ENCODE results near the gene ANKH. TPM values are rescaled to one million over a fixed set of nuclear protein-coding genes. Genes with fewer than 3 reads are reported as not detected.
A peak's percentile ranks its signal among the peaks of the same experiment; 100 is the strongest.

The ANKH gene
- total and polyA plus RNA-seq, 2 of the 13 experiments (the other 11 are each of a cell fraction or from before 2014, with no cell fraction given) = 25.0 to 36.0 TPM

- BruUV-seq (replicated peaks) = no TSS peak
- H4K20me1 ChIP-seq (ENCODE audit: insufficient read depth, low read length) = peaks cover 19% of the 10 kb centered on the region
- ChIA-PET CTCF (ENCODE audit: low intra/inter-chr PET ratio, low total read pairs) (no interaction called here), POLR2A (no interaction called here)
- H3K4me3 ChIP-seq (replicated peaks in 1 of 3; ENCODE audit: insufficient read depth in 1 of 3, low read depth in 2 of 3, low read length in 3 of 3) = no peak overlapping the region
- peaks cover 2 to 25% of the 10 kb centered on the region in 2 experiments; a peak in 4 of 5 replicates for H3K36me3 ChIP-seq (replicated peaks in 1 of 2; ENCODE audit: control insufficient read depth in 1 of 2, insufficient read depth in 2 of 2, low read length in 2 of 2)
- in situ Hi-C loops (cut with HindIII; ENCODE audit: extremely low pct_ligation_motif_present, low pct_unique_long_range_greater_than_20kb) = no loop called here
- no peak for DNase-seq (ENCODE audit: low spot score)
- H3K27ac ChIP-seq (ENCODE audit: extremely low read length, insufficient read depth, low read length) = no peak overlapping the region
- 45% methylated on average over 2 of the region's 2 CpGs for WGBS (ENCODE audit: low lambda C conversion rate)
- no peak overlapping the region for H3K9ac ChIP-seq (ENCODE audit: insufficient read depth, low read depth, low read length)
- no peak for ATAC-seq
- no peaks in the 10 kb centered on the region for H3K9me3 ChIP-seq (ENCODE audit: low read length)
- H3K4me1 ChIP-seq (ENCODE audit: insufficient read depth, low read length) = peaks cover 67% of the 10 kb centered on the region
- intact Hi-C loops (cut with micrococcal nuclease; ENCODE audit: unreplicated experiment) = no loop called here
- FAIRE-seq = no peak
- TF ChIP-seq ZNF770 (CRISPR knock-in tag; IDR thresholded peaks at IDR 0.05) = no peak
- TF ChIP-seq ATF7 (IDR thresholded peaks at IDR 0.05) = peak; percentile 64
- no peak for TF ChIP-seq ATF7 (CRISPR knock-in tag; IDR thresholded peaks at IDR 0.05)
- 0 out of 2 replicates have a peak, but pooled peaks have one; percentile 7 for TF ChIP-seq CREB1 (IDR thresholded peaks at IDR 0.05)
- TF ChIP-seq CREB1 (CRISPR knock-in tag; IDR thresholded peaks at IDR 0.05) = no peak
- TF ChIP-seq, protein P1, sequence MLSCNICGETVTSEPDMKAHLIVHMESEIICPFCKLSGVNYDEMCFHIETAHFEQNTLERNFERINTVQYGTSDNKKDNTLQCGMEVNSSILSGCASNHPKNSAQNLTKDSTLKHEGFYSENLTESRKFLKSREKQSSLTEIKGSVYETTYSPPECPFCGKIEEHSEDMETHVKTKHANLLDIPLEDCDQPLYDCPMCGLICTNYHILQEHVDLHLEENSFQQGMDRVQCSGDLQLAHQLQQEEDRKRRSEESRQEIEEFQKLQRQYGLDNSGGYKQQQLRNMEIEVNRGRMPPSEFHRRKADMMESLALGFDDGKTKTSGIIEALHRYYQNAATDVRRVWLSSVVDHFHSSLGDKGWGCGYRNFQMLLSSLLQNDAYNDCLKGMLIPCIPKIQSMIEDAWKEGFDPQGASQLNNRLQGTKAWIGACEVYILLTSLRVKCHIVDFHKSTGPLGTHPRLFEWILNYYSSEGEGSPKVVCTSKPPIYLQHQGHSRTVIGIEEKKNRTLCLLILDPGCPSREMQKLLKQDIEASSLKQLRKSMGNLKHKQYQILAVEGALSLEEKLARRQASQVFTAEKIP (CRISPR knock-in tag; IDR thresholded peaks at IDR 0.05; ENCODE audit: borderline replicate concordance) = no peak
- no peaks in the 10 kb centered on the region for H3K27me3 ChIP-seq (ENCODE audit: control insufficient read depth in 1 of 2, insufficient read depth in 2 of 2, low read length in 2 of 2)
- H3K4me2 ChIP-seq (ENCODE audit: low read depth, low read length) = no peak overlapping the region
- peaks cover 100% of the 10 kb centered on the region for H3K79me2 ChIP-seq (ENCODE audit: insufficient read depth, low read length)
- no peak overlapping the region for H2AFZ ChIP-seq (ENCODE audit: low read length)
Measured at GRCh38 chr5:14671414-14671813, 200.2 kb downstream of the ANKH start.
